AG04449 (cell line): Measurements from ENCODE around the gene NDUFV3.

ENCODE experiments used
- CTCF ChIA-PET: fragments of 350-600 bp; formaldehyde crosslinking; extraction: SDS; loops from one replicate; lab custom pipeline; 2021; ENCODE audit warnings: antibody characterized with exemption; lab: Yijun Ruan, JAX
- POLR2A ChIA-PET: fragments of 400-600, 350-600 bp; formaldehyde crosslinking; extraction: SDS; loops from one replicate; lab custom pipeline; 2020; ENCODE audit warnings: antibody characterized with exemption, inconsistent platforms; lab: Yijun Ruan, JAX
- DNase-seq: peaks from one replicate; pipeline ENCODE4 v3.0.0-alpha.2; 2010; ENCODE audit warnings: low read depth, low spot score
- H3K4me3 ChIP-seq: 2 replicates; pipeline ENCODE4 v1.5.1; 2011; ENCODE audit warnings: low read depth, mild to moderate bottlenecking, control low read depth, low read length
- TF ChIP-seq, protein P1 (sequence below): IDR thresholded peaks from one replicate; pipeline ENCODE4 v1.5.1; 2011; ENCODE audit warnings: mild to moderate bottlenecking, moderate library complexity, low read length, control low read depth, inconsistent platforms; ENCODE audit not compliant: insufficient read depth; ENCODE audit errors: missing control alignments

NDUFV3 gene

DNA sequence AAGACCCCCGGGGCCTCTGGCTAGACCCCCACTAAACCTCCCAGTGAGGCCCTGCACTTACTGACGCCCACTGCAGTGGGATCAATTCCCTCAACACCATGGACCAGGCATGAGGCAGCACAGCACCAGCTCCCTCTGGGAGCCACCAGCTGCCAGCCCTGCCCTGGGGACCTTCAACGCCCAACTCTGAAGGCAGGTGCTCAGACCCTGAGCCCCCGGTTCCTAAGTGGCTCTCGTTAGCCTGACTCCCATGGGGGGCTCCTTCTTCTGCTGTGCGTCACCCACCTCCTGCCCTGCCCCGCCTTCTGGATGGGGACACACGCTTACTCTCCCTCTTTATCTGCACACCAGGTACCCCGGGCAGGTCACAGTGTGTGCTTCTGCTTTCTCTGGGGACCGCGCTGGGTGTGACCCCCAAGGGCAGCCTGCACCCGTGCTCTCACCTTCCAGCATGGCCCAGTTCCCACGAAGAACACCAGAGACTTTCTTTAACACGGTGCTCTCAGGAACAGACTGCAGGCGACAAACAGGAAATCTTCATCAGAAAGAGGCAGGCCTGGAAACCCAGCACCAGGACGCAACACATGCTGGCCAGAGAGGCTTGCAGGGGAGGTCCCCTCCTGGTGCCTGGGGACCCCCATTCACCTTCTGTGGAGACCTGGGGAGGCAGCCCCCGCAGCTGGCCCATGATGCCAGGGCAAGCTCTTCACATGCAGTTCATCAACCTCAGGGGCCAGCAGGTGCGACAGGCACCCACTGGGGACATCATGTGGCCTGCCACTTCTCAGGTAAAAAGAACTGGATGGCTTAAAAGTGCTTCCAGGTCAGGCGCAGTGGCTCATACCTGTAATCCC lies 41.1 kb upstream of the NDUFV3 start:
- POLR2A ChIA-PET = no interaction called here
- no peak overlapping the region for H3K4me3 ChIP-seq
- CTCF ChIA-PET = no interaction called here
- TF ChIP-seq, protein P1, sequence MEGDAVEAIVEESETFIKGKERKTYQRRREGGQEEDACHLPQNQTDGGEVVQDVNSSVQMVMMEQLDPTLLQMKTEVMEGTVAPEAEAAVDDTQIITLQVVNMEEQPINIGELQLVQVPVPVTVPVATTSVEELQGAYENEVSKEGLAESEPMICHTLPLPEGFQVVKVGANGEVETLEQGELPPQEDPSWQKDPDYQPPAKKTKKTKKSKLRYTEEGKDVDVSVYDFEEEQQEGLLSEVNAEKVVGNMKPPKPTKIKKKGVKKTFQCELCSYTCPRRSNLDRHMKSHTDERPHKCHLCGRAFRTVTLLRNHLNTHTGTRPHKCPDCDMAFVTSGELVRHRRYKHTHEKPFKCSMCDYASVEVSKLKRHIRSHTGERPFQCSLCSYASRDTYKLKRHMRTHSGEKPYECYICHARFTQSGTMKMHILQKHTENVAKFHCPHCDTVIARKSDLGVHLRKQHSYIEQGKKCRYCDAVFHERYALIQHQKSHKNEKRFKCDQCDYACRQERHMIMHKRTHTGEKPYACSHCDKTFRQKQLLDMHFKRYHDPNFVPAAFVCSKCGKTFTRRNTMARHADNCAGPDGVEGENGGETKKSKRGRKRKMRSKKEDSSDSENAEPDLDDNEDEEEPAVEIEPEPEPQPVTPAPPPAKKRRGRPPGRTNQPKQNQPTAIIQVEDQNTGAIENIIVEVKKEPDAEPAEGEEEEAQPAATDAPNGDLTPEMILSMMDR = no peak
- no peak for DNase-seq

DNA sequence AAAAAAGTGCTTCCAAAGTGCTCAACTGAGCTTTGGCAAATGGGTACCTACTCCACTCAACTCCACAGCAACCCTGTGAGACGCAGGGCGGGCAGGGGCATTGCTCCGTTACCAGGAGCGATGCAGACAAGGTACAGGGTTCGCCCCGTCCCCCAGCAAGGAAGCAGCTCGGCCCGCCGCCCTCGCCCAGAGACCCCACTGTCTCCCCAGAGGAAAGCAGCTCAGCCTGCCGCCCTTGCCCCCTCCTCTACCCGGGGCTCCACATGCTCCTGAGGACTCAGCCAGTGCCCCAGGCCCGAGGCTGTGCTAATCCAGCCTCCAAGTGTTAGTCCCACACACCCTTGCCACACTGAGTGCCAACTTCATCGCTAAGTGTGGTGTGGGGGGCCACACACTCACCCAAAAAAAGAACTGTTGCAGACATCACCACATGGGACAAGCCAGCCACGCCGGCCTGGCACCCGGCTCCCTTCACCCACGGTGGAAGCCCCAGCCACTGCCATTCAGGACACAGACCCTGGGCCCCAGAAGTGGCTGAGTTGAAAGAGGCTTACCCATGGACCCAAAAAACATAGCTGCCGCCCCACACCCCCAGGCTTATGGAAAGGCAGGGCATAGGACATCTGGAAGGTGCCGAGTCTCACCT lies 40.1 kb upstream of the NDUFV3 start:
- CTCF ChIA-PET = no interaction called here
- TF ChIP-seq, protein P1 = no peak
- POLR2A ChIA-PET = no interaction called here
- H3K4me3 ChIP-seq = no peak overlapping the region
- DNase-seq = no peak

DNA sequence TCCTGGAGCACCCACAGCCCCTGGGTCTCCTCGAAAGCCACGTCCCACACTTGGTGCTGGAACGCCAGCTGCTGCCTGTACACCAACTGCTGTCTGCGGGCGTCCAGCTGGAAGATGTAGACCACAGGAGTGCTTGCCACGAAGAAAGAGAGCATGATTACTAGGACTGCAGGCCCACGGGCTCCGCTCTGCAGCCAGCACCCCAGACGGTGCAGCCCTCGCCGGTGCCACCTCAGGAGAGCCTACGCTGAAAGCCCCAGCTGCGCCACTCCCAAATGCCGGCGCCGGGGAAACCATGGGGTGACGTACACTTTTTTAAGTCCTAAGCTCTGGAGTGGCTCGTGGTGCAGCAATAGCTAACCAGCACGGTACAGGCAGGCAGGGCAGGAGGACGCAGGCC lies 39.5 kb upstream of the NDUFV3 start:
- POLR2A ChIA-PET = no interaction called here
- CTCF ChIA-PET = no interaction called here
- DNase-seq = no peak
- TF ChIP-seq, protein P1 = no peak
- H3K4me3 ChIP-seq = no peak overlapping the region

DNA sequence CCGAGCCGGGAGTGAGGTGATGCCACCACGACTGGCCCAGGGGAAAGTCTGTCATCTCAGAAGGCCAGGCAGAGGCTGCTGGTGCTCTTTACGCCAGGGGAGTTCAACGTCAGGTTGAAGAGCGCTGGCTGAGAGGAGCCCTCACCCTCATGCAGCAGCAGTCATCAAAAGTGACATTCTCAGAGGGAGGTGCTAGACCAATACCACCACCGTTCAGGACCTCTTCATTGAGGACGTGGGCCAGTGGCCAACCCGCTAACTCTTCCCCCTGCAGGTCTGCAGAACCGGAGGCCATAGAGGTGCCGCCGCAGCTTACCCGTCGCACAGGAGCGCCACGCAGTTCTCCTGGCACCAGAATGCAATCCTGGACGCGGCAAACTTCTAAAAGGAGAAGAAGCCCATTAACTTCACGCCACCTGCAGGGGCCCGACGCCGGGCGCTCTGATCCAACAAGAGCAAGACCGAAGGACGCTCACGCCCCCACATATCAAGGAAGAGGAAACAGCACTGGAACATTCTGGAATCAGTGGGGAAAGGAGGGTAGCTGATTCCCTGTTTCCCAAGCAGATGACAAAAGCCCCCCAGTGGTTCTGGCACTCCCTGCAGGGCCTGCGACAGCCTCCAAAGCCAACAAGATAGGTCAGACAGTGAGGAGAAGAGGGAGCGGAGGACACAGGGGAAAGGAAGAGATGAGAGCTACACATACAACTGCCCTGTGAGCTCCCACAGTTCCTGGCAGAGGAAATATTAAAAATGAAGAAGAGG lies 38.7 kb upstream of the NDUFV3 start:
- CTCF ChIA-PET = no interaction called here
- POLR2A ChIA-PET = no interaction called here
- DNase-seq = no peak
- no peak overlapping the region for H3K4me3 ChIP-seq
- TF ChIP-seq, protein P1 = no peak

DNA sequence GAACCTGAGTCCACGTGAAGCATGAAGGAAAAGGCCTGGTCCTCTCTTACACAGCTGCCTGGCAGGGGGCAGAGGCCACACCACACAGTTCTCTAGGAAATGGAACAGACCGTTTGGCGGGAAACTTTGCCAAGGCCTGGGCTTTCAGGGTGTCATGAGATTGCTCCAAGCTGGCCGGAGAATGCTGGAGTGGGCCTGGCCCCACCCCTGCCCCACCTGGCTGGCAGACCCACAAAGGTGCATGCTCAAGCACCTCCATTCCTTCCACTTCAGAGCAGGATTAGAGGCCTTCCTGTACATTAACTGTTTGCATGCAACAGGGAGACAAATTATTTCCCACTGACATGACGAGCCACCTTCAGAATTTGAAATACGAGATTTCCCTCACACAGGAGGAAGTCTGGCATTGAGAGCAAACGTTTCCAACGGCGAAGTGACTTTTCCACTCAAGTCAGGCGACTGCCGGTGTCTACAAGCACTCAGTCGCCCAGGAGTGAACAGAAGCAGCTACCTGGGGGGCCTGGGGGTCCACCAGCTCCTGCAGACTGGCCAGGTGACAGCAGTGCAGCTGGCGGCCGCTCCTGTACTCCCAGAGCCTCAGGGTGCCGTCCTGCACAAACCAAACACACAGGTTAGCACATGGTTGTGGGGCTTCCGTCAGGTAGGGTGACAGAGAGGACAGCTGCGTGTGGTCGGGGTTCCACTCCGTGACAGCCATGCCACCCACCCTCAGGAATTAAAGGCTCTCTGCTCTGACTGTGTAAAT lies 37.8 kb upstream of the NDUFV3 start:
- H3K4me3 ChIP-seq = no peak overlapping the region
- TF ChIP-seq, protein P1 = no peak
- ChIA-PET CTCF (no interaction called here), POLR2A (no interaction called here)
- DNase-seq = no peak

DNA sequence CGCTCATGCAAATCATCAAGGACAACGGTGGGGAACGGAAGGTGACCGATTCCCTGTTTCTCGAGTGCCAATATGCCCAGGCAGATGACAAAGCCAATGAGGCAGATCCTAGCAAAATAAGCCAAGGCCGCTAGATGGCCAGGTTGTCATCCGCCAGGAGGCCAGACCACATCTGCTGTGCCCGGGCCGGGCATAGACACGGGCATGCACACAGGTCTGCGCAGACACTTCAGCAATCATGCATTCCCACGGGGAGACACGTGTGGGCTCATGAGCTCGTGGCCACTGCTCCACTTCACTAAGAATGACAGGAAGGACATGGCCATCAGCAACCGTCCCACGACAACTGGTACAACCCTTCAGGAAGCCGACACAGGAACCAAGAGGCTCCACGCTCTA lies 37.2 kb upstream of the NDUFV3 start:
- TF ChIP-seq, protein P1 = no peak

More for the DNA sequence above, 37.2 kb upstream of the NDUFV3 start:
- ChIA-PET CTCF (no interaction called here), POLR2A (no interaction called here)
- no peak for DNase-seq
- H3K4me3 ChIP-seq = no peak overlapping the region
